ENCODE results near the gene TIMM17A. TPM values are rescaled to one million over a fixed set of nuclear protein-coding genes. Genes with fewer than 3 reads are reported as not detected.

TIMM17A gene
- total RNA-seq, 1 donor from 2014 or later, result 45.7 TPM

DNA sequence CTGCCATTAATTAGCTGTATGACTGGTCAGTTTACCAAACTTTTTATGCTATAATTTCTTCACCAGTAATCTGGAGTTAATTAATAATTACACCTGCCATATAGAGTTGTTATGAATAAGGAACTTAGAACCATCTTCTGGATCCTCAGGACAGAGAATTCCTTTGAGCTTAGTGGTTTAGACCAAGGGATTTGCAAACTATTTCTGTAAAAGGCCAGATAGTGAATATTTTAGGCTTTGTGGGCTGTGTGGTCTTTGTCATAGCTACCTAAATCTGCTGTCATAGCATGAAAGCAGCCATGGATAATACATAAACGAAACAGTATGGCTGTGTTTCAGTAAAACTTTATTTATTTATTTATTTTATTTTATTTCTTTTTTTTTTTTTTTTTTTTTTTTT, 9.0 kb downstream of the TIMM17A start:
- no peak for DNase-seq (ENCODE audit: low spot score)
- TF ChIP-seq, protein P1, sequence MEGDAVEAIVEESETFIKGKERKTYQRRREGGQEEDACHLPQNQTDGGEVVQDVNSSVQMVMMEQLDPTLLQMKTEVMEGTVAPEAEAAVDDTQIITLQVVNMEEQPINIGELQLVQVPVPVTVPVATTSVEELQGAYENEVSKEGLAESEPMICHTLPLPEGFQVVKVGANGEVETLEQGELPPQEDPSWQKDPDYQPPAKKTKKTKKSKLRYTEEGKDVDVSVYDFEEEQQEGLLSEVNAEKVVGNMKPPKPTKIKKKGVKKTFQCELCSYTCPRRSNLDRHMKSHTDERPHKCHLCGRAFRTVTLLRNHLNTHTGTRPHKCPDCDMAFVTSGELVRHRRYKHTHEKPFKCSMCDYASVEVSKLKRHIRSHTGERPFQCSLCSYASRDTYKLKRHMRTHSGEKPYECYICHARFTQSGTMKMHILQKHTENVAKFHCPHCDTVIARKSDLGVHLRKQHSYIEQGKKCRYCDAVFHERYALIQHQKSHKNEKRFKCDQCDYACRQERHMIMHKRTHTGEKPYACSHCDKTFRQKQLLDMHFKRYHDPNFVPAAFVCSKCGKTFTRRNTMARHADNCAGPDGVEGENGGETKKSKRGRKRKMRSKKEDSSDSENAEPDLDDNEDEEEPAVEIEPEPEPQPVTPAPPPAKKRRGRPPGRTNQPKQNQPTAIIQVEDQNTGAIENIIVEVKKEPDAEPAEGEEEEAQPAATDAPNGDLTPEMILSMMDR (IDR thresholded peaks at IDR 0.05; ENCODE audit: unreplicated experiment), result no peak
- Mint-ChIP-seq H3K27ac (ENCODE audit: unreplicated experiment) (no peak overlapping the region), H3K4me3 (ENCODE audit: unreplicated experiment) (no peak overlapping the region), H3K36me3 (ENCODE audit: low read depth, unreplicated experiment) (peaks cover 23% of the 10 kb centered on the region), H3K9me3 (ENCODE audit: unreplicated experiment) (no peaks in the 10 kb centered on the region), H3K27me3 (ENCODE audit: unreplicated experiment) (no peaks in the 10 kb centered on the region), H3K4me1 (ENCODE audit: unreplicated experiment) (no peaks in the 10 kb centered on the region)

DNA sequence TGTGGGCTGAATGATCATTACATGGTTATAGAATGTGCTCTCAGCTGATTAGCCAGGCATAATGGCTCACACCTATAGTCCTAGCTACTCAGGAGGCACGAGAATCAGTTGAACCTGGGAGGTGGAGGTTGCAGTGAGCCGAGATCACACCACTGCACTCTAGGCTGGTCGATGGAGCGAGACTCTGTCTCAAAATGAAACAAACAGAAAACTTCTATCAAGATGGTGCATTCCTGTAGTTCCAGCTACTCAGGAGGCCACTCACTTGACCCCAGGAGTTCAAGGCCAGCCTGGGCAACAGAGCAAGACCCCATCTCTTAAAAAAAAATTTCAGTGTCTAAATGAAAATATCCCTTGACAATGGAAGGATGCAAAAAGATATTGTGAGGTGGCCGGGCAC, 10.9 kb downstream of the TIMM17A start:
- Mint-ChIP-seq H3K27ac (ENCODE audit: unreplicated experiment) (no peak overlapping the region), H3K9me3 (ENCODE audit: unreplicated experiment) (no peaks in the 10 kb centered on the region), H3K4me3 (ENCODE audit: unreplicated experiment) (peak overlapping the region; percentile 65), H3K36me3 (ENCODE audit: low read depth, unreplicated experiment) (peaks cover 23% of the 10 kb centered on the region), H3K27me3 (ENCODE audit: unreplicated experiment) (no peaks in the 10 kb centered on the region), H3K4me1 (ENCODE audit: unreplicated experiment) (no peaks in the 10 kb centered on the region)
- TF ChIP-seq, protein P1 (IDR thresholded peaks at IDR 0.05; ENCODE audit: unreplicated experiment), result no peak
- DNase-seq (ENCODE audit: low spot score), result no peak

- no peak for DNase-seq (ENCODE audit: low spot score)
- Mint-ChIP-seq H3K4me3 (ENCODE audit: unreplicated experiment) (no peak overlapping the region), H3K4me1 (ENCODE audit: unreplicated experiment) (no peaks in the 10 kb centered on the region), H3K36me3 (ENCODE audit: low read depth, unreplicated experiment) (peaks cover 14% of the 10 kb centered on the region), H3K9me3 (ENCODE audit: unreplicated experiment) (no peaks in the 10 kb centered on the region), H3K27ac (ENCODE audit: unreplicated experiment) (no peak overlapping the region), H3K27me3 (ENCODE audit: unreplicated experiment) (no peaks in the 10 kb centered on the region)
- TF ChIP-seq, protein P1 (IDR thresholded peaks at IDR 0.05; ENCODE audit: unreplicated experiment), result no peak
Observed at GRCh38 chr1:201968202-201968925, 13.1 kb downstream of the TIMM17A start.

GRCh38 chr1:201970334-201971159, 15.2 kb downstream of the TIMM17A start:
- Mint-ChIP-seq H3K27ac (ENCODE audit: unreplicated experiment) (no peak overlapping the region), H3K4me3 (ENCODE audit: unreplicated experiment) (no peak overlapping the region), H3K9me3 (ENCODE audit: unreplicated experiment) (no peaks in the 10 kb centered on the region), H3K4me1 (ENCODE audit: unreplicated experiment) (no peaks in the 10 kb centered on the region), H3K27me3 (ENCODE audit: unreplicated experiment) (no peaks in the 10 kb centered on the region), H3K36me3 (ENCODE audit: low read depth, unreplicated experiment) (peaks cover 6% of the 10 kb centered on the region)
- DNase-seq (ENCODE audit: low spot score), result no peak
- TF ChIP-seq, protein P1 (IDR thresholded peaks at IDR 0.05; ENCODE audit: unreplicated experiment), result no peak
